ENCODE results near the gene PRR14.

PRR14 gene

DNA sequence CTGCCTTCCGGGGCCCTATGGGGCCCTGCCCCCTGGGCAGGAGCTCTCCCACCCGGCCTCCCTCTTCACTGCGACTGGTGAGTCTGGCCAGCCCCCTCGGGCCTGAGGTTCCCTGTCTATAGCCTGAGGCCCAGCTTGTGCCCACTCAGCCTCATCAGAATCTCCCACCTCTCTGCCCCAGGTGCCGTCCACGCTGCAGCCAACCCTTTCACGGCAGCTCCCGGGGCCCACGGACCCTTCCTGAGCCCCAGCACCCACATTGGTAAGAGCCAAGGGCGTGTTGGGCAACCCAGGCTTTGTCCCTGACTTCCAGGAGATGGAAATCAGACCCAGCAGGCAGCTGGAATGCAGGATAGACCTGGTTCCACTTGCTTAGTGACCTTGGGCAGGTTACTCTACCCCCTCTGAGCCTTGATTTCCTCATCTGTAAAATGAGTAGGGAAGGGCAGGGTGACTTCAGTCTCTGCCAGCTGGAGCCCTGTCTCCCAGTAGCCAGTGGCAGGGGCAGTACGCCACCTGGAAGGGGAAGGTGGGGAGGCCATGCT, 16.7 kb downstream of the PRR14 start:
- no peaks in the 10 kb centered on the region for H3K9me3 ChIP-seq
- no peak for DNase-seq
- peaks cover 66 to 89% (median 81%) of the 10 kb centered on the region in 3 donors for H3K36me3 ChIP-seq
- TF ChIP-seq, protein P1, sequence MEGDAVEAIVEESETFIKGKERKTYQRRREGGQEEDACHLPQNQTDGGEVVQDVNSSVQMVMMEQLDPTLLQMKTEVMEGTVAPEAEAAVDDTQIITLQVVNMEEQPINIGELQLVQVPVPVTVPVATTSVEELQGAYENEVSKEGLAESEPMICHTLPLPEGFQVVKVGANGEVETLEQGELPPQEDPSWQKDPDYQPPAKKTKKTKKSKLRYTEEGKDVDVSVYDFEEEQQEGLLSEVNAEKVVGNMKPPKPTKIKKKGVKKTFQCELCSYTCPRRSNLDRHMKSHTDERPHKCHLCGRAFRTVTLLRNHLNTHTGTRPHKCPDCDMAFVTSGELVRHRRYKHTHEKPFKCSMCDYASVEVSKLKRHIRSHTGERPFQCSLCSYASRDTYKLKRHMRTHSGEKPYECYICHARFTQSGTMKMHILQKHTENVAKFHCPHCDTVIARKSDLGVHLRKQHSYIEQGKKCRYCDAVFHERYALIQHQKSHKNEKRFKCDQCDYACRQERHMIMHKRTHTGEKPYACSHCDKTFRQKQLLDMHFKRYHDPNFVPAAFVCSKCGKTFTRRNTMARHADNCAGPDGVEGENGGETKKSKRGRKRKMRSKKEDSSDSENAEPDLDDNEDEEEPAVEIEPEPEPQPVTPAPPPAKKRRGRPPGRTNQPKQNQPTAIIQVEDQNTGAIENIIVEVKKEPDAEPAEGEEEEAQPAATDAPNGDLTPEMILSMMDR (IDR thresholded peaks at IDR 0.05): no peak
- H3K27ac ChIP-seq: no peak overlapping the region
- intact Hi-C loops (cut with DNase I; ENCODE audit: low total_unique reads): no loop called here
- no peaks in the 10 kb centered on the region for H3K27me3 ChIP-seq
- H3K4me1 ChIP-seq: peaks cover 0 to 17% (median 9%) of the 10 kb centered on the region in 4 donors
- H3K4me3 ChIP-seq: no peak overlapping the region

DNA sequence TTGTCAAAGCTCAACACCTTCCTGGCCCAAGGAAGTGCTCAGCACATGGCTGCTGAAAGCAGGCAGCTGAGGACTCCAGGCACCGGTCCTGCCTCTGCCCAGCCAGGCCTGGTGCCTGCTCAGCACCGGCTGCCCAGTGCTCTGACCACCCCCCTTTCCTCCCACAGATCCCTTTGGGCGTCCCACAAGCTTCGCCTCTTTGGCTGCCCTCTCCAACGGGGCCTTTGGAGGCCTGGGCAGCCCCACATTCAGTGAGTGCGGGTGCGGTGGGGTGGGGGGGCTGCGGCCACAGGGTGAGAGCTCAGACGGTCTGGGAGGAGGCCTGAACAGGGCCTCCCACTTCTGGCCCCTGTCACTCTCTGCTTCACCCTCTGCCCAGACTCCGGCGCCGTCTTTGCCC, 17.6 kb downstream of the PRR14 start:
- DNase-seq: no peak
- Histone ChIP-seq H3K4me3 (no peak overlapping the region), H3K36me3 (peaks cover 59 to 79% (median 72%) of the 10 kb centered on the region in 3 donors), H3K9me3 (no peaks in the 10 kb centered on the region), H3K4me1 (peaks cover 0 to 11% (median 2%) of the 10 kb centered on the region in 4 donors), H3K27me3 (no peaks in the 10 kb centered on the region), H3K27ac (no peak overlapping the region)
- TF ChIP-seq, protein P1 (IDR thresholded peaks at IDR 0.05): no peak
- intact Hi-C loops (cut with DNase I; ENCODE audit: low total_unique reads): no loop called here

DNA sequence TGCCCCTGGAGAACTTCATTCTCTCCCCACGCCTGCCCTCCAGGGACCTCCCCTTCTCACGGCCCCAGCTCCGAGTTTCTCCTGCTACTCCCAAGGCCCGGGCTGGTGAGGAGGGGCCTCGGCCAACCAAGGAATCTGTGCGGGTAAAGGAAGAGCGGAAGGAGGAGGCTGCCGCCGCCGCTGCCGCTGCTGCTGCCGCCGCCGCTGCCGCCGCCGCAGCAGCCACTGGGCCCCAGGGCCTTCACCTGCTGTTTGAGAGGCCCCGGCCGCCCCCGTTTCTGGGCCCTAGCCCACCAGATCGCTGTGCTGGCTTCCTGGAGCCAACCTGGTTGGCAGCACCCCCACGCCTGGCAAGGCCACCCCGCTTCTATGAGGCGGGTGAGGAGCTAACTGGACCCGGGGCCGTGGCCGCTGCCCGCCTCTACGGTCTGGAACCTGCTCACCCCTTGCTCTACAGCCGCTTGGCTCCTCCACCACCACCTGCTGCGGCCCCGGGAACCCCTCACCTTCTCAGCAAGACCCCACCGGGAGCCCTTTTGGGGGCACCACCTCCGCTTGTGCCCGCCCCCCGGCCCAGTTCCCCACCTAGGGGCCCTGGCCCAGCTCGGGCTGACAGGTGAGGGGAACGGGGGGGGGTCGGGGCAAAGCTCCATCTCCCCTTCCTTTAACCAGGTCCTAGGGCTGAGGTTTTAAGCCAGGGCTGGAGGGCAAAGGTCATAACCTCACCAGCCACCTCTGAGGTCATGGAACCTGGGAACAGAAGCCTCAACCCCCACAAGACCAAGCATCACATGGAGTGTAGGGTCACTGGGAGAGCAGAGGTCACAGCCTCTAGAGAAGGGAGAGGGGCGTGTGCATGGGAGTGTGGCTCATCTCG, 18.5 kb downstream of the PRR14 start:
- DNase-seq: no peak

DNA sequence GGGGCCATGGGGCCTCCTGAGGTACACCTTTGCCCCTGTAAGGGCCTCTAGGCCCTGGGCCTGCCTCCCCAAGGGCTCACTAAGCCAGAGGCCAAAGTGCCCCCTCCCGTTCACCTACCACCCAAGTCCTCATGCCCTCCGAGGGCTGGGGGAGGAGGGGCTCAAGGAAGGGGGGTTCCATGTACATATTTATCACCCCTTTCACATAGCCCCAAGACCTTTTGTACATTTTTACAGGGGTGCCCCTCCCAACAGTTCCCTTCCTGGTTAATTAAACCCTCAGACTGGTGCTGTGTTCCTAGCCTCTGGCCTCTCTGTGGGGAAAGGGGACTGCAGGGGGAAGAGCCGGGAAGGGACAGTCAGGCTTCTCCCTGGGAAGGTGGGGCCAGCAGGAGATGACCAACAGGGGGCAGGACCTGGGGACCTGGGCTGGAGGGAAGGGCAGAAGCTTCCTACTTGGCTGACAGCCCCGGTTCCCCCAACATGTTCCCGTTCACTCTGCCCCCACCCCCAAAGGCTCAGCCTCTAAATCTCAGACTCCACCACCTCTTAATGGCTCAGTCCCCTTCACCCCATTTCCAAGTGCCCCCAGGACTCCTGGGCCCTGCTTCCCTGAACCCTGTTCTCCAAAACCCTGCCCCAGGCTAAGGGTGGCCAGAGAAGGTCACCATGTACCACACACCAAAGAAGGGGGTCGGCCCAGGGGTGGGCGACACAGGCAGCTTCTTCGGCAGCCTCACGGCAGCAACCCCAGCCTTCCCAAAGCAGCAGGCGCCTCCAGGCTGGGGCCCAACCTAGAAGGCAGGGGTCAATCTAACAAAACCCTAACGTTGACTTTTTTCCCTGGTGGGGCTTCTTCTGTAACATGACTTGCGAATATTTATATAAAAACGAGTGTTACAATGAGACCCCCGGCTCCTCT, 19.4 kb downstream of the PRR14 start:
- no peak overlapping the region for H3K4me3 ChIP-seq
- peaks cover 42 to 61% (median 54%) of the 10 kb centered on the region in 3 donors for H3K36me3 ChIP-seq

More for the DNA sequence above, 18.5 kb downstream of the PRR14 start:
- intact Hi-C loops (cut with DNase I; ENCODE audit: low total_unique reads): no loop called here
- Histone ChIP-seq H3K27ac (no peak overlapping the region), H3K27me3 (no peaks in the 10 kb centered on the region), H3K9me3 (no peaks in the 10 kb centered on the region), H3K4me1 (peaks cover 0 to 2% (median 0%) of the 10 kb centered on the region in 4 donors), H3K4me3 (no peak overlapping the region), H3K36me3 (peaks cover 51 to 70% (median 63%) of the 10 kb centered on the region in 3 donors)
- TF ChIP-seq, protein P1 (IDR thresholded peaks at IDR 0.05): no peak

DNA sequence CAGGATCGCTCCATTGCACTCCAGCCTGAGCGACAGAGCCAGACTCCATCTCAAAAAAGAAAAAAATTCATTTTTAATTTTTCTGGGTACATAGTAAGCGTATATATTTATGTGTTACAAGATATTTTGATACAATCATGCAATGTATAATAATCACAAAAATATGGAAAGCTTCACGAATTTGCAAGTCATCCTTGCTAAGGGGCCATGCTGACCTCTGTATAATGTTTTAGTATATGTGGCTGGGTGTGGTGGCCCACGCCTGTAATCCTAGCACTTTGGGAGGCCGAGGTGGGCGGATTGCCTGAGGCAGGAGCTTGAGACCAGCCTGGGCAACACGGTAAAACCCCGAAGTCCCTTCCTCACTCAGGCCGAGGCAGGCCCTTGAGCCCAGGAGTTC, 24.4 kb downstream of the PRR14 start:
- Histone ChIP-seq H3K4me3 (no peak overlapping the region), H3K27me3 (no peaks in the 10 kb centered on the region), H3K9me3 (no peaks in the 10 kb centered on the region), H3K36me3 (peaks cover 1 to 12% (median 4%) of the 10 kb centered on the region in 3 donors), H3K27ac (no peak overlapping the region), H3K4me1 (no peaks in the 10 kb centered on the region)
- TF ChIP-seq, protein P1 (IDR thresholded peaks at IDR 0.05): no peak
- intact Hi-C loops (cut with DNase I; ENCODE audit: low total_unique reads): no loop called here
- DNase-seq: no peak

More for the DNA sequence above, 19.4 kb downstream of the PRR14 start:
- no peak for DNase-seq
- Histone ChIP-seq H3K4me1 (no peaks in the 10 kb centered on the region), H3K9me3 (no peaks in the 10 kb centered on the region), H3K27me3 (no peaks in the 10 kb centered on the region), H3K27ac (no peak overlapping the region)
- intact Hi-C loops (cut with DNase I; ENCODE audit: low total_unique reads): no loop called here
- TF ChIP-seq, protein P1 (IDR thresholded peaks at IDR 0.05): no peak
